Measurements from ENCODE around the gene TXNRD1.
"Not testable (repeated sequence)": the region's sequence is repeated elsewhere in the genome, so short reads cannot be mapped to it uniquely, and the experiment has no call there.

TXNRD1 gene

GRCh38 chr12:104215638-104216297 lies at the start of gene TXNRD1:
Gene TXNRD1, plus strand, starts transcription at chr12:104215779. Its CDS starts 24 bp downstream, at chr12:104215803.
- peak; percentile 71 for DNase-seq

DNA sequence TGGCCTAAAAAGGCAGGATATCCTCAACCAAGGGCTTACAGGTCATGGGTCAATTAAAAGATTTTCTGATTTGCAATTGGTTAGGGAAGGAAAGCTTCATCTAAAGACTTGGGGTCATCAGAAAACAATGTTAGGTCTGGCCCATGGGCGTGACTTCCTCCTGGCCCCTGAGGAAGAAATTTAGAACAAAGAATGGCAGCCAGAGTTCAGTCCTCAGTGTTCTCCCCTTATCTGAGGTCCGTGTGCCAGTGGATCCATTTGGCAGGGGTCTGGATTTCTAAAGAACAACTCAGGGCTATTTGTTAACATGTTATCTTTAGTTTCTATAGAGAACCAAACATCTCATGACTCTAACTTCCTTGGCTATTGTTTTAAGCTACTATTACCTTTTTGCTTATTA lies 49.8 kb upstream of the TXNRD1 start:
- no peak for DNase-seq

- DNase-seq = no peak
Observed at GRCh38 chr12:104166465-104166864, 49.1 kb upstream of the TXNRD1 start.

DNA sequence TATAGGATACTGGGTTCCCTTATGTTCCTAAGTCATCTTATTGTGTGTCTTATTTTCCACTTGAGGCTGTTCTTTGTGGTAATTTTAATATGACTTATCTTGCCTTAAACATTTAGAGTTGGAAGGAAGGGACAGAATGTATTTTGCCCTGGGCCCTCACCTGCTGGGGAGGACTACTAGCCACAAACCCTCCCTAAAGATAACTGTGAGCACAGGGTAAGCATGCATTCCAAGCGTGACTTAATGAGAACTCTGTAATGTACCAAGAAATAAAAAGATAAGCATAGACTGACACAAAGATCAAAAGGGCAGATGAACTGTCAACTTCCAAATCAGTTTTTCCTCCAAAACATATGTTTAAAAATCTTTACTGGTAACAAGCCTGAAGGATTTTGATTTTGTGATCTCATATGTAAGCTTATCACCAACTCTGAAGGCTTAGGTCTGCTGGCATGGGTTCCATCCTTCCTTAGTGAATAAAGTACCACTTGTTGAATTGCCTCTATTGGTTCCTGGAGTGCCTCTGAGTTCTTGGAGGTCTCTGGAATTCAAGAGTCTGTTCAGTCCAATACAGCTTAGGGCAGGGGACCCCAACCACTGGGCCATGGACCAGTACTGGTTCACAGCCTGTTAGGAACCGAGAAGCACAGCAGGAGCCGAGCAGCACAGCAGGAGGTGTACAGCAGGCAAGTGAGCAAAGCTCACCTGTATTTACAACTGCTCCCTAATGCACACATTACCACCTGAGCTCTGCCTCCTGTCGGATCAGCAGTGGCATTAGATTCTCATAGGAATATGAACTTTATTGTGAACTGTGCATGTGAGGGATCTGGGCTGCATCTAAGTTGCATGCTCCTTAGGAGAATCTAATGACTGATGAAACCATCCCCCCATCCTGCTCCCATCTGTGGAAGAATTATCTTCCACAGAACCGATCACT lies 47.8 kb upstream of the TXNRD1 start:
- DNase-seq = no peak

- DNase-seq = no peak
Observed at GRCh38 chr12:104168596-104168995, 47.0 kb upstream of the TXNRD1 start.

DNA sequence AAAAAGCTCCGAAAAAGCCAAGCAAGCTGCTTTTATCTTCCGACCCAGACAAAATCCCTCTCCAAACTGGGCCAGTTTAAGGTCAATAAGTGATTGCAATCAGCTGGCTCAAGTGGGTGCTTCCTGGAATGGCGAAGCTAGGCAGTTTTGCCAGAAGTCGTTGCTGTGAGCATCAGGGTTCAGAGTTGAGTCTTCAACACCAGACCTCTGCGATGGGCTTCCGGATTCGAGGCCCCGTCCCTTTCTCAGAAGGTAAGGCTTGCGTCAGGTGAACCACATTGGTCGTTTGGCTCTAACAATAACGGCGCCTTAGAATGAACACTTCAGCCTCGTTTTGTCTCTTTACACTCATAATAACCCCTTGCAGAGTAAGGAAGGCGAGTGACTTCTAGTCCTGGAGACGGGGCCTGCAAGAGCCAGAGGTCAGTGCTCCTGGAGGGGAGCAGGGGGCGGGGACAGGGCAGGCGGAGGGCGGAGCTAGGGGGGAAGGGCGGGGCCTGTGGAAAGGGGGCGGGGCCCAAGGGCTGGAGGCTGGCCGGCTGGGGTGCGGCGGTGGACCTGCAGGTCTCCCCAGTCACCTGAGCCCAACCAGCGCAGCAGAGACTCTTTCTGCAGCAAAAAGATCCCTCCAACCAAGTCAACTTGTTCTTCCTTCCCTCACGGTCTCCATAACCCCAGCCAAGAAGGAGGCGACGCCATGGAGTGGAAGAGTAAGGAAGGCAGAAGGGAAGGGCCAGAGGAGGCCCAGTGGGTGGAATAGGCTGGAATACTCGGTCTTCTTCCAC lies 43.6 kb upstream of the TXNRD1 start:
- no peak for DNase-seq

GRCh38 chr12:104172570-104172947 lies 43.0 kb upstream of the TXNRD1 start:
- DNase-seq = no peak

- DNase-seq = not testable (repeated sequence)
Observed at GRCh38 chr12:104173804-104174203, 41.8 kb upstream of the TXNRD1 start.

GRCh38 chr12:104175726-104176247 lies 39.8 kb upstream of the TXNRD1 start:
- peak; percentile 60 for DNase-seq

DNA sequence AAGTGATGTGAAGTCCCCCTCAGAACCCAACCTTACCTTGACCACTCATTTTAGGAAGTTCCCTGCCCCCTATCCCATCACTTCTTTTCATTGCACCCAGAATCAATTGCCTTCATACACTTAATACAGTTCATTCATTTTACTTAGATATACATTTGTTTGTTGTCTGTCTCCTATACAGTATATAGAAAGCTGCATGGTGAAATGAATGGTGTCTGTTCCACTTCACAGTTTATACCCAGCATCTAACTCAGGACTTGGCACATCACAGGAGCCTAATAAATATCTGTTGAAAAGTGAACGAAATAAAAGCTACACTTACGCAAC lies 38.3 kb upstream of the TXNRD1 start:
- DNase-seq = no peak

- DNase-seq = peak; percentile 94
Observed at GRCh38 chr12:104177663-104178501, 37.7 kb upstream of the TXNRD1 start.

DNA sequence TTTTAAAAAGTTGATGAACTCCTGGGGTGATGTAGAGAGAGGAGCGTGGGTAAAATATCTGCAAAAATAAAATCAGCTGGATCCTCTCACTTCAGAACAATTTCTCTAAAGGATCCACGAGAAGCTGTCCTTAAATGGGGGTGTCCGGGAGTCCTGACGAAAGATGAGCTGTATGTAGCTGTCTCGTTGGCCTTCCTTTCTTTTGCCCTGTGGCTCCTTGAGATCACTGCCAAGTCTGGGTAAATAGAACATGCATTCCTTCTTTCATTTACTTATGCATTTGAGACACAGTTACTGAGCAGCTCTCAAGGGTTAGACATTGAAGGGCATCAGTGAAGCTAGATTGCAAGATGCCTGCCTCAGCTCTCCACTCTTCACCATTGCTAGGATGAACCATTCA lies 35.2 kb upstream of the TXNRD1 start:
- DNase-seq = no peak

DNA sequence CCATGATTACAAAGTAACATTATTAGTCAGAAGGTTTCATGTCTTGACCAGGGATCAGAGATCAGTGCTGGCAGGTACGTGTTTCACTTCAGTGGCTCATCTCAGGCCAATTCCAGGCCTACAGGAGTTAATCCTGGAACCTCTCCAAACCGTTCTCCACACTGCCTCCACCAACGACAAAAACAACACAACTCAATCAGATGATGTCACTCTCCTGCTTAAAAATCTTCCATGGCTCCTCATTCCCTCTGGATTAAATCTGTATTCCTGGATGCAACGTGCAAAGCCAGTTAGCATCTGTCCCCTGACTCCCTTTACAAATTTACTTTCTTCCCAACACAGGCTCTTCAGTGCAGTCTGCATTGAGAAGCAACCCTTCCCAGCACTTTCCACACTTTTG lies 34.3 kb upstream of the TXNRD1 start:
- no peak for DNase-seq

DNA sequence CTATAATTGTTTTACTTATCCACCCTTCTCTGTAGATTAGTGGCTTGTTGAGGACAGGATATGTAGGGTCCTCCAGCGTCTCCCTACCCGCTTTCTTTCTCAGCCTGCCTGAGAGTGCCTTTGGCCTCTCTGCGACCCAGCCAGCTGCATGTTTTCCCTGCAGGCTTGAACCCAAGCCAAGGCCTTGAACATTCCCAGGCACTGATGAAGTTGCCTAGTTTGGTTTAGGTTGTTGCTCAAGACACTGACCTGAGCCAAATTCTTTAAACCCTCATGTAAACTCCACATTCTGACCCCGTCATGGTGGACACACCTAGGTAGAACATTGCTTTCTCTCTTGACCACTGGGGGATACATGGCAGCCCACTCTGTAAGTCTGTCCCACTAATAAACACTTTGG lies 33.4 kb upstream of the TXNRD1 start:
- no peak for DNase-seq

- no peak for DNase-seq
Observed at GRCh38 chr12:104182621-104183378, 32.8 kb upstream of the TXNRD1 start.

GRCh38 chr12:104183443-104183842 lies 32.1 kb upstream of the TXNRD1 start:
- DNase-seq = peak; percentile 80

GRCh38 chr12:104187446-104188155 lies 28.0 kb upstream of the TXNRD1 start:
- DNase-seq = no peak

GRCh38 chr12:104188534-104188933 lies 27.0 kb upstream of the TXNRD1 start:
- no peak for DNase-seq

- no peak for DNase-seq
Observed at GRCh38 chr12:104189915-104190555, 25.5 kb upstream of the TXNRD1 start.

- DNase-seq = no peak
Observed at GRCh38 chr12:104190641-104191176, 24.9 kb upstream of the TXNRD1 start.

Measured in MV-4-11 (cell line).